Measurements from ENCODE around the gene CCDC88A.
"Not testable (repeated sequence)": the region's sequence is repeated elsewhere in the genome, so short reads cannot be mapped to it uniquely, and the experiment has no call there.

DNA sequence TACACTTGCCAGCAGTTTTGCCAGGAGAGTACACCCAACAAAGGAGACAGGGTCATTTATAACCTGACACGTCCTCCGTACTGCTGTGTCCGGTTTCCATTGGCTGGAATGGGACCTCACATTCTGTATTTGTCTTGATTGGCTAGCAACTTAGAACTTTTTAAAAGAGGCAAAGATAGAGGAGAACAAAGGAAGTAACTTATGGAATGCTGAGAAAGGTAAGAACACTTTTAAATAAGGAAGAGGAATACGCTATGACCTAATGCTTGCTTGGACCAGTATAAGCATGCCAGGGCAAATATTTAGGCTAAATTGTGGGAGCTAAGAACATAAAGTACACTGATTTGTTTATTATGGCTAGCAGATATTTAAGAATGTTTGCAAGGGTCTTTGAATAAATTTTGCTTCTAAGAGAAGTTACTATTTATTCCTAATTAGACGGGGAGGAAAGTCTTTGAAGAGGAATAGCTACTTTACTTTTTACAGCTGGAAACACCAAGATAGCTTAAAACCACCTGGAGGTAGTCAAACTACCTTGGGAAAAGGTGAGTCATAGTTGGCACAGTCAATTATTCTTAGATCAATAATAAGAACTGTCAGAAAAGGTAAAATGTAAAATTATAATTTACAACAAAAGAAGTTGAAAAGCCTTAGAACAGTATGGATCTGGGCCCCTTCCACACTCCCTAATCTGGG is 138.7 kb downstream of the CCDC88A start:
- TF ChIP-seq, protein P1, sequence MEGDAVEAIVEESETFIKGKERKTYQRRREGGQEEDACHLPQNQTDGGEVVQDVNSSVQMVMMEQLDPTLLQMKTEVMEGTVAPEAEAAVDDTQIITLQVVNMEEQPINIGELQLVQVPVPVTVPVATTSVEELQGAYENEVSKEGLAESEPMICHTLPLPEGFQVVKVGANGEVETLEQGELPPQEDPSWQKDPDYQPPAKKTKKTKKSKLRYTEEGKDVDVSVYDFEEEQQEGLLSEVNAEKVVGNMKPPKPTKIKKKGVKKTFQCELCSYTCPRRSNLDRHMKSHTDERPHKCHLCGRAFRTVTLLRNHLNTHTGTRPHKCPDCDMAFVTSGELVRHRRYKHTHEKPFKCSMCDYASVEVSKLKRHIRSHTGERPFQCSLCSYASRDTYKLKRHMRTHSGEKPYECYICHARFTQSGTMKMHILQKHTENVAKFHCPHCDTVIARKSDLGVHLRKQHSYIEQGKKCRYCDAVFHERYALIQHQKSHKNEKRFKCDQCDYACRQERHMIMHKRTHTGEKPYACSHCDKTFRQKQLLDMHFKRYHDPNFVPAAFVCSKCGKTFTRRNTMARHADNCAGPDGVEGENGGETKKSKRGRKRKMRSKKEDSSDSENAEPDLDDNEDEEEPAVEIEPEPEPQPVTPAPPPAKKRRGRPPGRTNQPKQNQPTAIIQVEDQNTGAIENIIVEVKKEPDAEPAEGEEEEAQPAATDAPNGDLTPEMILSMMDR (IDR thresholded peaks at IDR 0.05; ENCODE audit: low read depth, low read length), result not testable (repeated sequence)
- TF ChIP-seq POLR2A (IDR thresholded peaks at IDR 0.05; ENCODE audit: extremely low read depth, insufficient read length), result not testable (repeated sequence)
